Panc1 (cell line): Measurements from ENCODE around the gene SART1. TPM values are rescaled to one million over a fixed set of nuclear protein-coding genes. Genes with fewer than 3 reads are reported as not detected.
A peak's percentile ranks its signal among the peaks of the same experiment; 100 is the strongest.

Experiments used
- ATAC-seq: fragments of 200-7000 bp; cut with Tn5 transposase; 2 replicates; pipeline ENCODE4 v1.9.1; 2020; ENCODE audit warnings: mild to moderate bottlenecking, moderate library complexity
- BruUV-seq: library from RNA; stranded (reverse); fragments of 400-500 nt; replicated peaks from 2 replicates; lab custom pipeline; 2021; lab: Mats Ljungman, UMichigan
- CTCF ChIA-PET: fragments of 300-600 bp; sonication (Branson Sonifier 250); formaldehyde crosslinking; loops from one replicate; lab custom pipeline; 2022; ENCODE audit warnings: antibody characterized with exemption; lab: Charles Lee
- POLR2A ChIA-PET: fragments of 300-600 bp; sonication (Branson Sonifier 250); formaldehyde crosslinking; loops from one replicate; lab custom pipeline; 2022; ENCODE audit warnings: antibody characterized with exemption; lab: Charles Lee
- DNase-seq: peaks from one replicate; pipeline ENCODE4 v3.0.0-alpha.2; 2010; ENCODE audit warnings: low read depth, low spot score
- H3K27ac ChIP-seq: 2 replicates; pipeline ENCODE4 v1.5.1; 2011; ENCODE audit warnings: mild to moderate bottlenecking, low read length, inconsistent platforms
- H3K27me3 ChIP-seq: fragments of 200-500 bp; sonication (Bioruptor generic); 2 replicates; pipeline ENCODE4 v1.6.0; 2014; ENCODE audit warnings: low read length, inconsistent platforms; ENCODE audit not compliant: control insufficient read depth, insufficient read depth
- H3K36me3 ChIP-seq: fragments of 200-500 bp; sonication (Bioruptor generic); 2 replicates; pipeline ENCODE4 v1.5.1; 2014; ENCODE audit warnings: inconsistent platforms, mild to moderate bottlenecking, low read length, moderate library complexity; ENCODE audit not compliant: control insufficient read depth, insufficient read depth
- H3K4me1 ChIP-seq: 2 replicates; pipeline ENCODE4 v1.5.1; 2011; ENCODE audit warnings: inconsistent platforms, mild to moderate bottlenecking, low read length, moderate library complexity; ENCODE audit not compliant: control insufficient read depth, insufficient read depth
- H3K4me3 ChIP-seq, 2 experiments: 2 replicates each; pipeline ENCODE4 v1.5.1; 2011 to 2012; ENCODE audit warnings: low read depth in 2 of 2, low read length in 2 of 2, mild to moderate bottlenecking in 2 of 2, inconsistent platforms in 1 of 2, moderate library complexity in 1 of 2
- H3K9me3 ChIP-seq: fragments of 200-500 bp; sonication (Bioruptor generic); 2 replicates; pipeline ENCODE4 v1.5.1; 2014; ENCODE audit warnings: low read depth, mild to moderate bottlenecking, inconsistent platforms, low read length, moderate library complexity; ENCODE audit not compliant: control insufficient read depth, insufficient read depth
- CTCF ChIP-seq: fragments of 450-650 bp; IDR thresholded peaks from 2 replicates; pipeline ENCODE4 v1.5.1; 2017; ENCODE audit warnings: mild to moderate bottlenecking
- POLR2AphosphoS5 ChIP-seq: IDR thresholded peaks from 2 replicates; pipeline ENCODE4 v1.6.1; 2012; ENCODE audit warnings: mild to moderate bottlenecking, low read depth, low read length, moderate library complexity
- REST ChIP-seq, 2 experiments: IDR thresholded peaks; 2 replicates each; pipeline ENCODE4 v1.6.1; 2011 to 2012; ENCODE audit warnings: low read depth in 2 of 2, control low read depth in 1 of 2, low read length in 1 of 2, mild to moderate bottlenecking in 1 of 2, moderate library complexity in 1 of 2; ENCODE audit not compliant: insufficient read depth in 1 of 2
- SIN3A ChIP-seq: IDR thresholded peaks from 2 replicates; pipeline ENCODE4 v1.6.1; 2012; ENCODE audit warnings: low read depth, mild to moderate bottlenecking, low read length, moderate library complexity, borderline replicate concordance; ENCODE audit not compliant: insufficient read depth
- TCF7L2 ChIP-seq: IDR thresholded peaks from 2 replicates; pipeline ENCODE4 v1.6.1; 2011; ENCODE audit warnings: mild to moderate bottlenecking, low read depth, low read length, inconsistent platforms
- in situ Hi-C: cut with HindIII; loops from 2 replicates; pipeline ENCODE4 v1.10.0; 2016; ENCODE audit warnings: low sequenced_read_pairs, low pct_unique_long_range_greater_than_20kb
- intact Hi-C: fragments of 100-400 bp; cut with micrococcal nuclease; formaldehyde crosslinking; loops from one replicate; pipeline ENCODE4 v1.10.0; 2022; ENCODE audit not compliant: unreplicated experiment
- total RNA-seq: library from RNA; stranded (reverse); gene quantifications from one replicate; pipeline ENCODE4 v1.2.1, GENCODE V29; 2021; ENCODE audit not compliant: unreplicated experiment

SART1 gene
- total RNA-seq, 1 experiment from 2014 or later, result 76.4 TPM

DNA sequence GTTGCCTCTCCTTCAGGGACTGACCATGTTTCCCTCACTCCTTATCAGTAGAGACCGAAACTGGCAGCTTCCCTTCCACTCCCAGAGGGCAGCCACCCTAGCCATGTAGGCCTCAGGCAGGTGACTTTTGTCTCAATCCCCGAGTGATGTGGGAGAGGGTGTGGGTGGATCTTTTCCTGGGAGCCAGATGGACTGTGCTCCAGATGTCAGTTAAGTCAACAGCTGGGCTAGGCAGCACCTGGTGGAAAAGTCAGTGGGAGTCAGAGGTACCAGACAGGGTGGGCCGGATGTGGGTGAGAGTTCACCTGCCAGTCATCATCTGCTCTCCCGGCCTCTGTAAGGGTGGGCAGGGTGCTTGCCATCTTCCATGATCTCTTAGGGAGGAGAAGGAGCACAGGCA is 42.7 kb downstream of the SART1 start:
- TF ChIP-seq POLR2AphosphoS5 (no peak), CTCF (no peak), REST (IDR thresholded peaks at IDR 0.05; ENCODE audit: insufficient read depth in 1 of 2, low read depth in 2 of 2, low read length in 1 of 2) (no peak), TCF7L2 (no peak), SIN3A (no peak)
- 0 out of 2 replicates have a peak overlapping the region, but pooled peaks have one; percentile 45 for H3K27ac ChIP-seq
- DNase-seq, result no peak
- ChIA-PET CTCF (no interaction called here), POLR2A (no interaction called here)
- H3K9me3 ChIP-seq, result no peaks in the 10 kb centered on the region
- BruUV-seq, result no TSS peak
- no peak for ATAC-seq
- H3K27me3 ChIP-seq, result no peaks in the 10 kb centered on the region
- intact Hi-C loops, result no loop called here
- H3K36me3 ChIP-seq, result peaks cover 17% of the 10 kb centered on the region
- in situ Hi-C loops, result no loop called here
- no peak overlapping the region for H3K4me3 ChIP-seq
- peaks cover 57% of the 10 kb centered on the region for H3K4me1 ChIP-seq

GRCh38 chr11:66006134-66006890 is 44.8 kb downstream of the SART1 start:
- intact Hi-C loops, result no loop called here
- BruUV-seq, result no TSS peak
- H3K9me3 ChIP-seq, result no peaks in the 10 kb centered on the region
- H3K27ac ChIP-seq, result peak overlapping the region; percentile 64
- H3K4me1 ChIP-seq, result peaks cover 45% of the 10 kb centered on the region
- CTCF ChIA-PET, result interaction anchor here (0.5 kb wide), 1 partner anchor 13 kb away, joined by 3 read pairs; no protein-coding TSS in a partner anchor
- ATAC-seq (peak; percentile 3; the same call in 1 of the 2 replicates), DNase-seq (no peak)
- no peak overlapping the region for H3K4me3 ChIP-seq
- no peak for TF ChIP-seq REST (IDR thresholded peaks at IDR 0.05; ENCODE audit: insufficient read depth in 1 of 2, low read depth in 2 of 2, low read length in 1 of 2)
- peak; percentile 65 for TF ChIP-seq POLR2AphosphoS5
- no peaks in the 10 kb centered on the region for H3K27me3 ChIP-seq
- in situ Hi-C loops, result no loop called here
- peaks cover 10% of the 10 kb centered on the region; the same call in 1 of the 2 replicates for H3K36me3 ChIP-seq
- POLR2A ChIA-PET, result no interaction called here
